Measurements from ENCODE around the gene CLDND1.

CLDND1 gene

GRCh38 chr3:98553021-98553563 lies 30.4 kb upstream of the CLDND1 start:
- DNase-seq = no peak

- DNase-seq = no peak
Measured at GRCh38 chr3:98552232-98553020, 29.7 kb upstream of the CLDND1 start.

GRCh38 chr3:98551754-98552153 lies 29.1 kb upstream of the CLDND1 start:
- DNase-seq = no peak

- DNase-seq = no peak
Measured at GRCh38 chr3:98551236-98551635, 28.5 kb upstream of the CLDND1 start.

GRCh38 chr3:98550833-98551232 lies 28.1 kb upstream of the CLDND1 start:
- no peak for DNase-seq

GRCh38 chr3:98548544-98548943 lies 25.8 kb upstream of the CLDND1 start:
- no peak for DNase-seq

GRCh38 chr3:98545940-98546339 lies 23.2 kb upstream of the CLDND1 start:
- no peak for DNase-seq

GRCh38 chr3:98542623-98543022 lies 19.9 kb upstream of the CLDND1 start:
- DNase-seq = no peak

GRCh38 chr3:98541695-98542094 lies 19.0 kb upstream of the CLDND1 start:
- no peak for DNase-seq

GRCh38 chr3:98540346-98540745 lies 17.6 kb upstream of the CLDND1 start:
- no peak for DNase-seq

GRCh38 chr3:98536456-98537017 lies 13.8 kb upstream of the CLDND1 start:
- no peak for DNase-seq

- DNase-seq = no peak
Measured at GRCh38 chr3:98534734-98535133, 12.0 kb upstream of the CLDND1 start.

- no peak for DNase-seq
Measured at GRCh38 chr3:98534168-98534567, 11.5 kb upstream of the CLDND1 start.

GRCh38 chr3:98532709-98533571 lies 10.2 kb upstream of the CLDND1 start:
- no peak for DNase-seq

GRCh38 chr3:98532275-98532637 lies 9.6 kb upstream of the CLDND1 start:
- no peak for DNase-seq

GRCh38 chr3:98531622-98532274 lies 9.0 kb upstream of the CLDND1 start, which contains the start of gene GPR15:
TSS of gene GPR15 (plus strand) at chr3:98531978. CDS start at chr3:98532034, 56 bp downstream.
- no peak for DNase-seq

- no peak for DNase-seq
Measured at GRCh38 chr3:98530676-98531075, 8.0 kb upstream of the CLDND1 start.

GRCh38 chr3:98529856-98530459 lies 7.3 kb upstream of the CLDND1 start:
- DNase-seq = no peak

GRCh38 chr3:98528474-98529346 lies 6.0 kb upstream of the CLDND1 start:
- no peak for DNase-seq

GRCh38 chr3:98525494-98525893 lies 2.8 kb upstream of the CLDND1 start:
- DNase-seq = no peak
